ENCODE results near the gene PCBP1.

- TF ChIP-seq POLR2A (IDR thresholded peaks at IDR 0.05) (no peak), CTCF (IDR thresholded peaks at IDR 0.05) (no peak)
These were observed 10.8 kb downstream of the PCBP1 start for GRCh38 chr2:70098032-70098431.
